NOMO-1 treated with dmso at 0.1 percent for 144 hours (cell line): Measurements from ENCODE around the gene EPB41L5.

Experiments
- DNase-seq: peaks from one replicate; lab custom pipeline; 2025; ENCODE audit not compliant: unreplicated experiment; lab: John Stamatoyannopoulos, UW

Gene EPB41L5

GRCh38 chr2:120224256-120224655 is 211.4 kb downstream of the EPB41L5 start:
- DNase-seq, result no peak

- DNase-seq, result no peak
These were observed 212.1 kb downstream of the EPB41L5 start for GRCh38 chr2:120224735-120225548.

GRCh38 chr2:120225549-120226065 is 212.7 kb downstream of the EPB41L5 start:
- no peak for DNase-seq

- DNase-seq, result no peak
These were observed 213.4 kb downstream of the EPB41L5 start for GRCh38 chr2:120226316-120226715.

- no peak for DNase-seq
These were observed 214.5 kb downstream of the EPB41L5 start for GRCh38 chr2:120227111-120227991.

GRCh38 chr2:120228503-120228902 is 215.6 kb downstream of the EPB41L5 start:
- no peak for DNase-seq
